Liver (tissue), 9 donors: ENCODE measurements around the gene WLS. TPM values are rescaled to one million over a fixed set of nuclear protein-coding genes. Genes with fewer than 3 reads are reported as not detected.

Experiments
- DNase-seq: peaks from one replicate; pipeline ENCODE4 v3.0.0-alpha.2; 2017; ENCODE audit warnings: low spot score
- H3K27ac ChIP-seq, 2 donors: one replicate each; pipeline ENCODE4 v1.7.0; 2013; ENCODE audit warnings: inconsistent platforms in 2 of 2, low read length in 2 of 2, control low read depth in 1 of 2, low read depth in 1 of 2, mild to moderate bottlenecking in 1 of 2
- H3K27me3 ChIP-seq, 4 donors: one replicate each; pipeline versions ENCODE4 v1.6.1 to v1.7.0; 2013; ENCODE audit warnings: low read length in 3 of 4, inconsistent platforms in 1 of 4, mild to moderate bottlenecking in 1 of 4, moderate library complexity in 1 of 4; ENCODE audit not compliant: control insufficient read depth in 4 of 4, insufficient read depth in 4 of 4
- H3K36me3 ChIP-seq, 4 donors: one replicate each; pipeline versions ENCODE4 v1.6.1 to v1.7.0; 2013; ENCODE audit warnings: low read length in 3 of 4, mild to moderate bottlenecking in 3 of 4, low read depth in 1 of 4, moderate library complexity in 1 of 4; ENCODE audit not compliant: control insufficient read depth in 4 of 4, insufficient read depth in 3 of 4
- H3K4me1 ChIP-seq, 4 donors: one replicate each; pipeline versions ENCODE4 v1.6.1 to v1.7.0; 2013; ENCODE audit warnings: low read length in 3 of 4, mild to moderate bottlenecking in 3 of 4, moderate library complexity in 1 of 4; ENCODE audit not compliant: control insufficient read depth in 4 of 4, insufficient read depth in 4 of 4
- H3K4me3 ChIP-seq, 3 donors: one replicate each; pipeline versions ENCODE4 v1.6.1 to v1.7.0; 2013; ENCODE audit warnings: low read length in 3 of 3, control low read depth in 1 of 3, low read depth in 1 of 3, mild to moderate bottlenecking in 1 of 3
- H3K9ac ChIP-seq, 2 donors: one replicate each; pipeline ENCODE4 v1.7.0; 2013; ENCODE audit warnings: low read length in 2 of 2, mild to moderate bottlenecking in 2 of 2, moderate library complexity in 2 of 2, control low read depth in 1 of 2, low read depth in 1 of 2
- H3K9me3 ChIP-seq, 4 donors: one replicate each; pipeline versions ENCODE4 v1.6.1 to v1.7.0; 2013; ENCODE audit warnings: low read length in 3 of 4; ENCODE audit not compliant: control insufficient read depth in 4 of 4
- EGR1 ChIP-seq, 2 donors: IDR thresholded peaks; 2 replicates each; pipeline ENCODE4 v1.6.1; 2016 to 2018; ENCODE audit warnings: antibody characterized with exemption in 2 of 2, low read depth in 2 of 2
- FOXA1 ChIP-seq: IDR thresholded peaks from 2 replicates; pipeline ENCODE4 v1.6.1; 2016; ENCODE audit warnings: antibody characterized with exemption
- FOXA2 ChIP-seq: IDR thresholded peaks from 2 replicates; pipeline ENCODE4 v1.6.1; 2016; ENCODE audit warnings: antibody characterized with exemption
- GABPA ChIP-seq, 2 donors: IDR thresholded peaks in 1 of 2; conservative IDR thresholded peaks in 1 of 2; 2 replicates each; pipeline ENCODE4 v1.6.1; 2016; ENCODE audit warnings: antibody characterized with exemption in 2 of 2, mild to moderate bottlenecking in 1 of 2, moderate library complexity in 1 of 2
- HNF4A ChIP-seq, 2 donors: conservative IDR thresholded peaks; 2 replicates each; pipeline ENCODE4 v1.6.1; 2016; ENCODE audit warnings: antibody characterized with exemption in 2 of 2, mild to moderate bottlenecking in 2 of 2
- HNF4G ChIP-seq: IDR thresholded peaks from 2 replicates; pipeline ENCODE4 v1.6.1; 2016; ENCODE audit warnings: antibody characterized with exemption
- JUND ChIP-seq, 2 donors: IDR thresholded peaks; 2 replicates each; pipeline ENCODE4 v1.6.1; 2016; ENCODE audit warnings: antibody characterized with exemption in 2 of 2
- NR2F2 ChIP-seq: IDR thresholded peaks from 2 replicates; pipeline ENCODE4 v1.6.1; 2016; ENCODE audit warnings: antibody characterized with exemption
- RAD21 ChIP-seq, 2 donors: IDR thresholded peaks; 2 replicates each; pipeline ENCODE4 v1.6.1; 2016; ENCODE audit warnings: antibody characterized with exemption in 2 of 2, mild to moderate bottlenecking in 2 of 2
- RXRA ChIP-seq, 2 donors: IDR thresholded peaks; 2 replicates each; pipeline ENCODE4 v1.6.1; 2017 to 2018; ENCODE audit warnings: antibody characterized with exemption in 2 of 2, mild to moderate bottlenecking in 1 of 2
- SP1 ChIP-seq: IDR thresholded peaks from 2 replicates; pipeline ENCODE4 v1.6.1; 2018; ENCODE audit warnings: antibody characterized with exemption, mild to moderate bottlenecking
- TAF1 ChIP-seq: conservative IDR thresholded peaks from 2 replicates; pipeline ENCODE4 v1.6.1; 2016; ENCODE audit warnings: antibody characterized with exemption, mild to moderate bottlenecking
- YY1 ChIP-seq: IDR thresholded peaks from 2 replicates; pipeline ENCODE4 v1.6.1; 2016; ENCODE audit warnings: antibody characterized with exemption, mild to moderate bottlenecking
- WGBS: extraction: QIAGEN DNeasy Blood & Tissue Kit; methylation state at CpG from one replicate; pipeline ENCODE4 v1.1.7; 2013; 5-methylcytosine and 5-hydroxymethylcytosine counted together
- polyA plus RNA-seq, 2 donors: library from polyadenylated mRNA; stranded (reverse) in 1 of 2; unstranded in 1 of 2; fragments of 200-250 nt in 1 of 2; fragments of >200 nt in 1 of 2; fragmentation: Nextera tagmentation in 1 of 2; extraction: Ambion mirVana in 1 of 2; gene quantifications; one replicate each; pipeline versions ENCODE4 v1.2.1 to v1.2.3, GENCODE V29; 2013 to 2015
- total RNA-seq, 2 donors: library from RNA; depleted of rRNA; stranded (reverse); fragments of >200 nt; gene quantifications; one replicate each; pipeline ENCODE4 v1.2.3, GENCODE V29; 2014
- TF ChIP-seq, protein P1 (sequence below): IDR thresholded peaks from 2 replicates; pipeline ENCODE4 v1.6.1; 2016; ENCODE audit warnings: antibody characterized with exemption
- TF ChIP-seq, protein P2 (sequence below): IDR thresholded peaks from 2 replicates; pipeline ENCODE4 v1.6.1; 2016; ENCODE audit warnings: antibody characterized with exemption
- TF ChIP-seq, protein P3 (sequence below): IDR thresholded peaks from 2 replicates; pipeline ENCODE4 v1.6.1; 2016; ENCODE audit warnings: antibody characterized with exemption, mild to moderate bottlenecking
- TF ChIP-seq, protein P4 (sequence below): IDR thresholded peaks from 2 replicates; pipeline ENCODE4 v1.6.1; 2016; ENCODE audit warnings: antibody characterized with exemption
- TF ChIP-seq, protein P5 (sequence below): fragments of 150-350 bp; IDR thresholded peaks from 2 replicates; pipeline ENCODE4 v1.5.1; 2017; ENCODE audit warnings: improper control_type of control experiment, low read depth, low read length; ENCODE audit not compliant: missing input control
- donor health status: healthy.
- donor health status: healthy.
- donor health status: healthy.
- donor health status: healthy.
- donor health status: healthy.

The WLS gene
- total and polyA plus RNA-seq, 4 donors, result 3.2 to 12.5 (median 7.7) TPM

DNA sequence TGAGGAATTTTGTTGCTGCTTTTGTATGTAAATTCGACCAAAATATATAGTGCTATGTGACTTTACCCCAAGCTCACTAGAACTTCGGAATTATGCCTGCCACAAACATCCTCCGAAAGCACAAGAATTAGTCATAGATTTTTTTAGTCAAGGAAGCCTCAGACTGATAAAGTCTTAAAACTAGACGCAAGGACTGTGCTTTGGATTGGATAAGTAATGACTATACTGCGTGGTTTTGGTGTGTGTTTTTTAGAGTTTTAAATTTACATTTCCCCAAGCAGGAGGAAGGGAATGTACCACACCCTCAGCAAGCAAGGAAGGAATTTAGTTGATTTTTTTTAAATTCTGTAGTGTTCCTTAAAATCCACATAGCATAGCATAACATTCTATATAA lies 10.3 kb downstream of the WLS start:
- WGBS, result 74% methylated on average over 5 of the region's 5 CpGs
- no peaks in the 10 kb centered on the region for H3K27me3 ChIP-seq
- peaks cover 0 to 4% (median under 1%) of the 10 kb centered on the region in 4 donors for H3K4me1 ChIP-seq
- TF ChIP-seq HNF4A (conservative IDR thresholded peaks at IDR 0.05), result no peak
- no peak for TF ChIP-seq YY1
- TF ChIP-seq, protein P1, sequence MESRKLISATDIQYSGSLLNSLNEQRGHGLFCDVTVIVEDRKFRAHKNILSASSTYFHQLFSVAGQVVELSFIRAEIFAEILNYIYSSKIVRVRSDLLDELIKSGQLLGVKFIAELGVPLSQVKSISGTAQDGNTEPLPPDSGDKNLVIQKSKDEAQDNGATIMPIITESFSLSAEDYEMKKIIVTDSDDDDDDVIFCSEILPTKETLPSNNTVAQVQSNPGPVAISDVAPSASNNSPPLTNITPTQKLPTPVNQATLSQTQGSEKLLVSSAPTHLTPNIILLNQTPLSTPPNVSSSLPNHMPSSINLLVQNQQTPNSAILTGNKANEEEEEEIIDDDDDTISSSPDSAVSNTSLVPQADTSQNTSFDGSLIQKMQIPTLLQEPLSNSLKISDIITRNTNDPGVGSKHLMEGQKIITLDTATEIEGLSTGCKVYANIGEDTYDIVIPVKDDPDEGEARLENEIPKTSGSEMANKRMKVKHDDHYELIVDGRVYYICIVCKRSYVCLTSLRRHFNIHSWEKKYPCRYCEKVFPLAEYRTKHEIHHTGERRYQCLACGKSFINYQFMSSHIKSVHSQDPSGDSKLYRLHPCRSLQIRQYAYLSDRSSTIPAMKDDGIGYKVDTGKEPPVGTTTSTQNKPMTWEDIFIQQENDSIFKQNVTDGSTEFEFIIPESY, result no peak
- no peak for TF ChIP-seq FOXA2
- TF ChIP-seq TAF1, result no peak
- TF ChIP-seq, protein P2, sequence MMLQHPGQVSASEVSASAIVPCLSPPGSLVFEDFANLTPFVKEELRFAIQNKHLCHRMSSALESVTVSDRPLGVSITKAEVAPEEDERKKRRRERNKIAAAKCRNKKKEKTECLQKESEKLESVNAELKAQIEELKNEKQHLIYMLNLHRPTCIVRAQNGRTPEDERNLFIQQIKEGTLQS, result no peak
- no peak for TF ChIP-seq HNF4G
- no peak for TF ChIP-seq EGR1 (IDR thresholded peaks at IDR 0.05; ENCODE audit: low read depth in 2 of 2)
- TF ChIP-seq, protein P3, sequence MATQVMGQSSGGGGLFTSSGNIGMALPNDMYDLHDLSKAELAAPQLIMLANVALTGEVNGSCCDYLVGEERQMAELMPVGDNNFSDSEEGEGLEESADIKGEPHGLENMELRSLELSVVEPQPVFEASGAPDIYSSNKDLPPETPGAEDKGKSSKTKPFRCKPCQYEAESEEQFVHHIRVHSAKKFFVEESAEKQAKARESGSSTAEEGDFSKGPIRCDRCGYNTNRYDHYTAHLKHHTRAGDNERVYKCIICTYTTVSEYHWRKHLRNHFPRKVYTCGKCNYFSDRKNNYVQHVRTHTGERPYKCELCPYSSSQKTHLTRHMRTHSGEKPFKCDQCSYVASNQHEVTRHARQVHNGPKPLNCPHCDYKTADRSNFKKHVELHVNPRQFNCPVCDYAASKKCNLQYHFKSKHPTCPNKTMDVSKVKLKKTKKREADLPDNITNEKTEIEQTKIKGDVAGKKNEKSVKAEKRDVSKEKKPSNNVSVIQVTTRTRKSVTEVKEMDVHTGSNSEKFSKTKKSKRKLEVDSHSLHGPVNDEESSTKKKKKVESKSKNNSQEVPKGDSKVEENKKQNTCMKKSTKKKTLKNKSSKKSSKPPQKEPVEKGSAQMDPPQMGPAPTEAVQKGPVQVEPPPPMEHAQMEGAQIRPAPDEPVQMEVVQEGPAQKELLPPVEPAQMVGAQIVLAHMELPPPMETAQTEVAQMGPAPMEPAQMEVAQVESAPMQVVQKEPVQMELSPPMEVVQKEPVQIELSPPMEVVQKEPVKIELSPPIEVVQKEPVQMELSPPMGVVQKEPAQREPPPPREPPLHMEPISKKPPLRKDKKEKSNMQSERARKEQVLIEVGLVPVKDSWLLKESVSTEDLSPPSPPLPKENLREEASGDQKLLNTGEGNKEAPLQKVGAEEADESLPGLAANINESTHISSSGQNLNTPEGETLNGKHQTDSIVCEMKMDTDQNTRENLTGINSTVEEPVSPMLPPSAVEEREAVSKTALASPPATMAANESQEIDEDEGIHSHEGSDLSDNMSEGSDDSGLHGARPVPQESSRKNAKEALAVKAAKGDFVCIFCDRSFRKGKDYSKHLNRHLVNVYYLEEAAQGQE, result no peak
- no peak for TF ChIP-seq GABPA (IDR thresholded peaks at IDR 0.05 in 1 of 2, conservative IDR thresholded peaks at IDR 0.05 in 1 of 2)
- TF ChIP-seq, protein P4, sequence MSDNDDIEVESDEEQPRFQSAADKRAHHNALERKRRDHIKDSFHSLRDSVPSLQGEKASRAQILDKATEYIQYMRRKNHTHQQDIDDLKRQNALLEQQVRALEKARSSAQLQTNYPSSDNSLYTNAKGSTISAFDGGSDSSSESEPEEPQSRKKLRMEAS, result no peak
- TF ChIP-seq NR2F2, result no peak
- TF ChIP-seq FOXA1, result no peak
- TF ChIP-seq, protein P5, sequence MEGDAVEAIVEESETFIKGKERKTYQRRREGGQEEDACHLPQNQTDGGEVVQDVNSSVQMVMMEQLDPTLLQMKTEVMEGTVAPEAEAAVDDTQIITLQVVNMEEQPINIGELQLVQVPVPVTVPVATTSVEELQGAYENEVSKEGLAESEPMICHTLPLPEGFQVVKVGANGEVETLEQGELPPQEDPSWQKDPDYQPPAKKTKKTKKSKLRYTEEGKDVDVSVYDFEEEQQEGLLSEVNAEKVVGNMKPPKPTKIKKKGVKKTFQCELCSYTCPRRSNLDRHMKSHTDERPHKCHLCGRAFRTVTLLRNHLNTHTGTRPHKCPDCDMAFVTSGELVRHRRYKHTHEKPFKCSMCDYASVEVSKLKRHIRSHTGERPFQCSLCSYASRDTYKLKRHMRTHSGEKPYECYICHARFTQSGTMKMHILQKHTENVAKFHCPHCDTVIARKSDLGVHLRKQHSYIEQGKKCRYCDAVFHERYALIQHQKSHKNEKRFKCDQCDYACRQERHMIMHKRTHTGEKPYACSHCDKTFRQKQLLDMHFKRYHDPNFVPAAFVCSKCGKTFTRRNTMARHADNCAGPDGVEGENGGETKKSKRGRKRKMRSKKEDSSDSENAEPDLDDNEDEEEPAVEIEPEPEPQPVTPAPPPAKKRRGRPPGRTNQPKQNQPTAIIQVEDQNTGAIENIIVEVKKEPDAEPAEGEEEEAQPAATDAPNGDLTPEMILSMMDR, result no peak
- TF ChIP-seq SP1, result no peak
- TF ChIP-seq RAD21 (IDR thresholded peaks at IDR 0.05), result no peak
- no peak for TF ChIP-seq JUND (IDR thresholded peaks at IDR 0.05)
- no peak for TF ChIP-seq RXRA (IDR thresholded peaks at IDR 0.05)
- no peak overlapping the region for H3K9ac ChIP-seq
- H3K36me3 ChIP-seq, result no peaks in the 10 kb centered on the region
- no peak overlapping the region for H3K27ac ChIP-seq
- H3K4me3 ChIP-seq, result no peak overlapping the region
- DNase-seq, result no peak
- no peaks in the 10 kb centered on the region for H3K9me3 ChIP-seq
